ENCODE data around the gene AMACR.

Gene AMACR

DNA sequence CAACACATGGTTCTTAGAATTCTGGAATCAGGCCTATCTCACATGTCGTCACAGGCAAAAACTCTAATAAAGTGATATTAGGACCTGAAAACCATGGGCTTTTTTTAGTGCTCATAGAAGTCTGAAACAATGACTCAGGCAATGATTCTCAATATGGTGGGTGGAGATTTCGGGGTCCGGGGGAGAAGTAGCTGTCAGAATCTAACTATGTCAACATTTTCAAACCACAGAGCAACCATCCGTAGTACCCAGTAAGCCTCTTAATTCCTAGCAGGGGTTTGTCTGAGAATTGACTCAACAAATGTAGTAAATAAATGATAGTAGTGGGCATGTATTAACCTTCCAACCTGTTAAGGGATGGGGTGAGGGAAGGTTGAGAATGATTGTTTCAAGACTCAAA, 2.6 kb downstream of the AMACR start:
- DNase-seq = no peak

DNA sequence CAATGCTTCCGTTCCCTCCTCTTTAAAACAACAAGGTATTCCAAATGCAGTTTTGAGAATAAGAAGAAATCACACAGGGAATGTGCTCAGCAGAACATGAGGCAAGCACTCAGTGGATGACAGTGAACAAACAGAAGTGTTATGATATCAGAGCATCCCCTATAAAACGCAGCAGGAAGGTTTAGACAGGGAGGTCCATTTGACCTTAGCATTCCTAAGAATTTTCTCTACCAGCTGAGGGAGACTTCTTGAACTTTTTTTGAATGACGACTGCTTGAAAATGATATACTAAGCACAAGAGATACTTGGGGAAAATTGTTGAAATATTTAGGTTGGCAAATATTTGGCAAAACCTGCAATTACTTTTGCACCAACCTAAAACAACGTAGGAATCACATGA, 3.9 kb downstream of the AMACR start:
- no peak for DNase-seq

DNA sequence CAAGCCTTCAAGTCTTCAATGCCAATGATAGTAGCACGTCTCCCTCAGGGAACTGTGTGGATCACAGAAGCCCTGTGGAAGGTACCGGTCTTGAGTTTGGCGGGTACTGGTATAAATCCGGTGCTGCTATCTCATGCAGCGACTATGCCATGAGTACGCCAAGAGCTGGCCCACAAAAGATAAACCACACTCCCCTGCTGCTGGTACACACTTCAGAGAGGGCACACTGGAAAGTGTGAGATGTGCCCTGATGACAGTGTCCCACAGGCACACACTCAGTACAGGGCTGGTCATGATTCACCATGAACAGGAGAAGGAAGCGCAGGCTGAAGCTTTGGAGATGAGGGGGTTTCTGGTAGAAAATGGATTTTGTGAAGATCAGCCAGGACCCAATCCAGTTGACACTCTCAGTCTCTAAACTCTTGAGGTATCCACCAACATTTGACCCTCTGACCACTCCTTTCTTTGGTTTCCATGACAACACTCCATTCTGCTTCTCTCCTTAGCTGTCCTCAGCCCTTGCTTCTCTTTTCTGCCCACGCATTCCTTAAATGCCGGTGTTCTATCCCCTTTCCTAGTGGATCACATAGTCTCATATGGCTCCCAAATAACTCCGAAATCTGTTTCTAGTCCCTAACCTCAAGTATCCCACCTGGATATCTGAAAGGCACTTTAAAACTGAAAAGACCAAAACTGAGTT, 5.1 kb downstream of the AMACR start:
- DNase-seq = no peak

DNA sequence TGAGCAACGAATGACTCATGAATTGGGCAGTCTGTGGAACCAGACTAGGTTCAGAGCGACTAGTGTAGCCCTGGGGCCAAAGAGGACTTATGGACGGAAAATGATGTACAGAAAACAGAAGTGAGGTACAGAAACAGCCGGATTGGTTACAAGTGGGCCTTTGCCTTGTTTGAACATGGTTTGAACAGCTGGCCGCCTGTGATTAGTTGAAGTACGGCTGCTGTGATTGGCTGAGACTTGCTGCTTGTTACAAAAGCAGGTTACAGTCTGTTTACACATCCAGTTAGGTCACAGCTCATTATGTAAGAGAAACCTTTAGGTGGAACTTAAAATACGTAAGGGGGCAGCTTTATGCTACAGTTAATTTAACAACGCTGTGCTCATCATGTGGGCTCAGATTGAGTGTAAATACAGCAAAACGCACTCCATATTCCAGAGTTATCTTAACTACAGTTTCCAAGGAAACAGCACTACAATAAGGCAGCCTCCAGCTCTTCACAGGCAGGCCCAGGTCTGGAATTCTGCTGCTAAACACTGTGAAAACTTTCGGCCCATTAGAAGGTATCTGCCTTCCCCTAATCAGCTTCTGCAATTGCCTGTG, 6.5 kb downstream of the AMACR start:
- DNase-seq = no peak

DNA sequence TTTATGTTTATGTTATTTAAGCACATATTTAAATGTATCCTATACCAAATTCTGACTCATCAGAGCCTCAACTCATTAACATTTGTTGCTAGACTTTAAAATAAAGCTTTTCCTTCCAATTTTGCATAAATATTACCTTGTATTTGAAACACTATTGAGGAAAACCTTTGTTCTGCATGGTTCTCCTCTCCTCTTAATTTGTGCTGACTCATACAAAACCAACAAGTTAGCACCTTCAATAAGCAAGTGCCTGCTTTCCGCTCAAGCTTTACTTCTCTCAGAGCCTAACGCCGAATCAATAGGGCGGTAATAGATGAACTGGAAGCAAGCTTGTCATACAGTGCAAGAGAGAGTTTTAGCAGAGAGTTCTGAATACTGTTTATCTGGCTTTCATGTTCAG, 7.9 kb downstream of the AMACR start:
- no peak for DNase-seq

DNA sequence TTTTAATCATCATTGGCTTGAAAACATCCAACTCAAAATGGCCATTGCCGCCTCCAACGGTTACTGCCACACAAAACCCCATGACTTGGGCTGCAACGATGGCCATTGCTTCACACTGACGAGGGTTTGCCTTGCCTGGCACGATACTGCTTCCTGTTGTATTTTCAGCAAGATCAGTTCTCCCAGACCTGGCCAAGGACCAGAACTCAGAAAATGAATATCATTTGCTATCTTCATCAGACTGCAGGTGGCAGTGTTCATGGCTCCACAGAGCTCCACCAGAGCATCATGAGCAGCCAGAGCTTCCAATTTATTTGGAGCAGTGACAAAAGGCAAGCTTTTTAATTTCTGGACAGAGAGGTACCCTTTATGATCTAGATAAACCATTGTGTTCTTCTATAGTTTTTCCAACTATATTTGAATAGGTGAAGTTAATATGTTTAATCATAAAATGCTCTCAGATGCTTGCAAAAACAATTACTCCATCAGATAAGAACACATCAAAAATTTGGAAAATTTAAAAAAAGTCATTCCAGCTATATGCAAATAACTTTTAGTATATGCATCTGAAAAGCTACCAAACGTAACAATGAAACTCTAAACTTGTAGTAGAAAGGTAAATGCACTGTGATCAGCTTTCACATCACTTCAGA, 10.4 kb downstream of the AMACR start:
- peak; percentile 48 for DNase-seq

DNA sequence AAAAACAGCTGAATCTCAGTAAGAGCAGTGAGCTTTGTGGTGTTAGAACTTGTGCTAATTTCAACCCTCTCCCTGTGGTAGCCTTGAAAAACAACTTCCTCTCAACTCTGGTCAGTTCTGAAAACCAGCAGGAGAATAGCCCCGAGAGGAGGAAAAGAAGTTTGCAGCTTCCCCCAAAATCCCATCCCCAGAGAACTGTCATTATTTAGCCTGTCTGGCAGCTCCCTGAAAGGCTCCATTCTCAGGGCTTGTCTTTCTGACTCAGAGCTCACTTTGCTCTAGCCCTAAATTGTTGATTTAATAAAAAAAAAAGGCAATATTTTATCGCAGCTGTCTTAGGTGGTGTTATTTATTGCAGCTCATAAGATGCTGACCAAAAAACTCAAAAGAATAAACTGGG, 12.0 kb downstream of the AMACR start:
- no peak for DNase-seq

DNA sequence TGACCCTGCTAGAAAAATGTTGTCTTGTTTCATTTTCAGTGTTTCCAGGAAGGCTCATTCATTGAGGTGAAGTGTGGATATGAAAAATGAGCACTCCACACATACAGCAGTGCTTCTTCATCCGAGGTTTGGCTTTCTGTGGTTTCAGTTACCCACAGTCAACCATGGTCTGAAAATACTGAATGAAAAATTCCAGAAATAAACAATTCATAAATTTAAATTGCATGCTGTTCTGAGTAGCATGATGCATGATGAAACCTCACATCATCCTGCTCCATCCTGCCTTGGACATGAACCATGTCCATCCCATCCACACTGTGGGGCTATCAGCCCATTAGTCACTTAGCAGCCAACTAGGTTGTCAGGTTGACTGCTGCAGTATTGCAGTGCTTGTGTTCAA, 13.0 kb downstream of the AMACR start:
- no peak for DNase-seq

DNA sequence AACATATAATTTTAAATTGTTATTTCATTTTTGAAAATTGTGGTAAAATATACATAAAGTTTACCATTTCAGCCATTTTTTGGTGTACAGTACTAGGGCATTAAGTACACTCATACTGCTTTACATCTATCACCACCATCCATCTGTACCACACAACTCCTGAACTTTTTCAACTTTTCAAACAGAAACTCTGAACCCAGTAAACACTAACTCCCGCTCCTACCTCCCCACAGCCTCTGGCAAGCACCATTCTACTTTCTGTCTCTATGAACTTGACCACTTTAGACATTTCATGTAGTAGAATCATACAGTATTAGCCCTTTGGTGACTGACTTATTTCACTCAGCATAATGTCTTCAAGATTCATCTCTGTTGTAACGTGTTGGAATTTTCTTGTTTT, 15.0 kb downstream of the AMACR start:
- no peak for DNase-seq

DNA sequence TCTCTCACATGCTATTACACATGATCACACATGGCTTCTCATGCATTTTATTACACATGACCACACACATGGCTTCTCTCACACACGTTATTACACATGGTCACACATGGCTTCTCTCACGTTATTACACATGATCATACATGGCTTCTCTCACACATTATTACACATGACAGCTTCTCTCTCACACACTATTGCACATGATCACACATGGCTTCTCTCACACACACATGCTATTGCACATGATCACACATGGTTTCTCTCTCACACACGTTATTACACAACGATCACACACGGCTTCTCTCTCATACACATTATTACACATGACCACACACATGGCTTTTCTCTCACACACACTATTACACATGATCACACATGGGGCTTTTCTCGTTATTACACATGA, 22.4 kb downstream of the AMACR start:
- no peak for DNase-seq

DNA sequence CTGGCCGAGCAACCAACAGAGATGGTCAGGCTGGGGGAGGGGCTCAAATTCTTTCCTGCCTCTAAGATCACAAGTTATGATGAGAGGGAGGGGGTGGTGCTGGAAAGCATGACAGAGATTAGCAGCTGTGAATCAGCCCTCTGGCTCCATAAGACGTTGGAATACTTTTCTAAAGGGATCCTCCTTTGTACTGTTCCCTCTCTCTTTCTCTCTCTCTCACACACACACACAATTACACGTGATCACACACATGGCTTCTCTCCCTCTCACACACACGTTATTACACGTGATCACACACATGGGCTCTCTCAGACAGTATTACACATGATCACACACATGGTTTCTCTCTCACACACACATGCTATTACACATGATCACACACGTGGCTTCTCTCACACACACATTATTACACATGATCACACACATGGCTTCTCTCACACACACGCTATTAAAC, 23.2 kb downstream of the AMACR start, which contains the start of gene SLC45A2:
TSS of gene SLC45A2 (minus strand) at position 23 of the 454 bp plus-strand sequence. CDS start 110 bp downstream, outside the sequence.
- DNase-seq = no peak

DNA sequence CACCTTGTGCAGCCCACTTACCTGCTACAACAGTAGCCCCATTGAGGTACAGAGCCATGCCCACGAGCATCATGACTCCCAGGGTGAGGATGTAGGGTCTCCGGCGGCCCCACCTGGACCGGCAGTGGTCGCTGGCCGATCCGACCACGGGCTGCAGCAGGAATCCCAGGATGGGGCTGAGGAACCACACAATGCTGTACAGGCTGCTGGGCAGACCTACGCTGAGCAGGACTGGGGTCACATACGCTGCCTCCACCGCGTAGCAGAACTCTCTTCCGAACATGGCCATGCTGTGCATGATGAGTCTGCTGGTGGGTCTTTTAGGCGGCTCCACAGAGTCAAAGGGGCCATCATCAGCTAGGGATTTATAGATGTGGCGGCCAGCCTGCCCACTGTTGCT, 23.7 kb downstream of the AMACR start:
- no peak for DNase-seq

DNA sequence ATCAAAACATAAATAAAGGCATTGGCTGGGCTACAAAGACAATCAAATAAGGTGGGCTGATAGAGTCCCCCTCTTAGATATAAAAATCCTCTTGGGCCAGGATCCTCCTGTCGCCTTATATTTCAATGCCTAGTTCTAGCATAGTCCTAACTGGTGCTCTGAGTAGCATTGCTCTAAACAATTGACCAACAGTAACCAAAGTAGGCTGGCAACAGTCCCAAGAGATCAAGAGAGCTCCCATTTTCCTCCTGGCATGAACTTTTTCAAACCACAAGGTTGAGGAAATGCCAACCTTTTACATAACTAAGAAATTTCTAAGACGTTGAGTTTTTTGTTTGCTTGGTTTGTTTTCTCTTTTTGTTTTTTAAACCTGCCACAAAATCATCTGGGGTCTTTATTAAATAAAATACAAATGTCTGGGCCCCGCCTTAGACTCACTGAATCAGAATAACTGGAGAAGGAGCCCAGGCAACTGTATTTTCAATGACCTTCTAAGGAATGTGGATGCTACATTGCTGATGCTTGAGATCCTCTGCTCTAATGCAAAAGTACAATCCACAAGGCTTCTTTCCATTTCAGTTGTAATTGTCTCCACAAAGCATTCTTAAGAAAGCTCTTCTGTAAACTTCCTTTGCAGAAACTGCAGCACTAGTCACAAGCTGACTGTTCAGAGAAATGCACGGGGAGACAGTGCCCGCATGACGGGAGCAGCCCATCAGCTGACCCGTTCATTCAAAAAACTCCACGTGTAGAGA, 26.3 kb downstream of the AMACR start:
- DNase-seq = no peak

DNA sequence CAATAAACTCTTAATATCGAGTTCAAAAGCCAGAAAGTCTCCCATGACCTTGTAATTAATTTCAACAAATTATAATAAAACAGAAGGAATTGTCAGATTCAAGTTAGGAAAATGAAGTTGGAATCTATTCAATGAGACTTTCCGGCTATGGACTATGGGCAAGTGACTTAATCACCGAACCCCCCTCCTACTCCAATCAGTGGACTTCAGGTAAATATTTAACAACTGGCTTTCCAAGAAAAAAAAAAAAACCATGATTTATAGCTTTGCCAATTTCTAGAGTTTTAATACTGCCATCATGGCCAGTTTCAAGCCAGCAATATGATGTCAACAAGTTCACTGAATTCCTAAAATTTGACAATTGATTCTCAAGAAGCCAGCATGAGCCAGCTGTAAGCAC, 27.8 kb downstream of the AMACR start:
- DNase-seq = no peak

DNA sequence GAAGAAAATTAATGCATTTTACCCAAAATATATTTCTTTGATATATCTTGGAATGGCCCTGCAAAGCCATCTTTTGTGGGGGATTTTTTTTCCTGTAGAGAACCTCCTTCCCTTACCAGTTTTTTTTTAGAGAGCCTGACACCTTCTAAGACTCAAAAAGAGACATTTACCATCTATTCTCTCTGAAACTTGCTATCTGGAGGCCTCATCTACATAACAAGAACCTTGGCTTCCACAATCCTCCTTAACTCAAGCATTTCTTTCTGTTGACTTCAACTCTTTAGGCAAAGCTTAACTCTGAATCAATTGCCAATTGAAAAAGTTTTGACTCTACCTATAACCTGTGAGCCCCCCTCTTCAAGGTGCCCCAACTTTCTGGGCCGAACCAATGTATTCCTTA, 29.5 kb downstream of the AMACR start:
- no peak for DNase-seq

DNA sequence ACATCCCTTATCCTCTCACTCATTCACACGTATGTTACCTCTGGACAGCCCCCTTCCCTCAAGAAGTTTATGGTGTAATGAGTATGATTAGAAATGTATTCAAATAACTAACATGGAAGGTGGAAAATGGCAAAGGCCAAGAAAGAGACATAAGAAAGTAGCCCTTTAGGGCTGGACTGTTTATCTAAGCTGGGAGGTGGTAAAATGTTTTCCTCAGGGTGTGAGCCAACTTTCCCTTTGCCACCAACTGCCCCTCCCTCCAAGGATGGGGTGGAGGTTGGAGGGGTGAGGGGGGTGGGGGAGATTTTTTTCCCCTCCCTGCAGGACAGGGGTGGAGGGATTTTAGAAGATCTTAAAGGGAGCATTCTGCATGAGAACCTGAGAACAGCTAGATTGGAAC, 31.5 kb downstream of the AMACR start:
- DNase-seq = no peak

DNA sequence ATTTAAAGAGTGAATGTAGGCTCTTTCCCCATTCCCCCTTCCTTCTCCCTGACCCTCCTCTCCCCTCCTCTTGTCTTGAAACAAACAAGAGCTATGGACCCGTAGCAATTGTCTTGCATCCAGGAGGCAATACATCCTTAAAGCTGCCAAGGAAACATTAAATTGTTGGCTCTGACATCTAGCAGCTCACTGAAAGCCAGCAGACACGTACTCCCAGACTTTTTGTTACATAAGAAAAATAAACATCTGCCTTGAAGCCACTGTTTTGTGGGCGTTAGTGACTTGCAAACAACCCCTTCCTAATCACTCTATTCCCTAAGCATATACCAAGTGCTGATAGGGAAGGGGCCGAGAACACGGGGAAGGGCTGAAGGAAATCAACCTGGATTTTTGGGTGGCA, 32.0 kb downstream of the AMACR start:
- no peak for DNase-seq

DNA sequence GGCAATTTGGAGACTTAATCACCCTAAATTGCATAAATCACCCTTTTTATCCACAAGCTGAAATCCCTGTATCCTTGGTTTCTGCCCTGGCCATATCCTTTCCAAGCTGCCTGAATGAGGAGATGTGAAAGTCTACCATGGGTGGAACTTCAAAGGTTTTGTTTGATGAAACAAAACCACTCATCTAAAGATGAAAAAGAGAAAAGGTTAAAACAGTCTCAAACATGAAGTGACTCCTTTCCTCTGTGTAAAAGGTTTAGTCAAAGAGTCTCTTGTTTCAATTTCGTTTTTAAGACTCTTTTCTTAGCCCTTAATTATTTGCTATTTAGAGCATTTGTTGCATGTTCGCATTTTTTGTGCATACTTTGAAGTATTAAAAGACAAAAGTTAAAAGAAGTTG, 34.6 kb downstream of the AMACR start:
- no peak for DNase-seq

DNA sequence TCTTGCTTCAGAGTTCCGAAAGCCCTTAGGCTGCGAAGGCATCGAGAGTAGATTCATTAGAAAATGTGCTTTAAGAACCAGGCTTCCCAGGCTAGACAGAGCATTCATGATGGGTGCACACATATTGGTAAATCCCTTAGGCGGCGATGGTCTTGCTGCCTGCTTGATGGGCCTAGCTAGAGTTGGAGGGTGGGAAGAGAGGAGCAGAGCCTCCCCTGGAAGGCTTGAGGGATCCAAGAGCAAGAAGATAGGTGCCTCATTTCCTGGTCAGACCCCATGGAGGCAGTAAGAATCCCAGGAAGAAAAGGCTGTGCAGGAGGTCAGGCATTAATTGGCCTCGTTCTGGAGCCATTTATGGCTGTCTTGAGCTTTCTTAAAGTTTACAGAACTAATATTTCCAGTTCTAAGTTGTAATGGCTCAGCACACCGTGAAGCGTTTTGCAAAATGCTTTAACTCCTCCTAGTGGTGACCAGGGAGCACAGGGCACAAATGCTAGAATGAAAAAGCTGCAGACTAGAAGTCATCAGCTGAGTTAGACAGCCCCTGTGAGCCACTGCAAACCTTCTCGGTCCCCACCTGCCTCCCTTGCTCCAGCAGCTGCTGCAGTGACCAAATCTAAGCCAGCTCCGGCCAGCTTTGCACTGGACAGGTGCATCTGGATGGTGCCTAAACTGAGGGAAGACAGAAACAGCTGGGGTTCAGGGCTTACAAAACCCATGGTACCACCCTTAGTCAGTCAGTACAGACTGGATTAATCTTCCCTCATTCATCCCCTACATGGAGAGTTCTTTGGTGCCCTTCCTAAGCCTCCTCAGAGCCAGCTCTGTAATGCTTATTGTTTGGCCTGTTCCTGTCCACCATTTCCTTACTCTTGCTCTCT, 38.0 kb downstream of the AMACR start:
- peak; percentile 23 for DNase-seq

DNA sequence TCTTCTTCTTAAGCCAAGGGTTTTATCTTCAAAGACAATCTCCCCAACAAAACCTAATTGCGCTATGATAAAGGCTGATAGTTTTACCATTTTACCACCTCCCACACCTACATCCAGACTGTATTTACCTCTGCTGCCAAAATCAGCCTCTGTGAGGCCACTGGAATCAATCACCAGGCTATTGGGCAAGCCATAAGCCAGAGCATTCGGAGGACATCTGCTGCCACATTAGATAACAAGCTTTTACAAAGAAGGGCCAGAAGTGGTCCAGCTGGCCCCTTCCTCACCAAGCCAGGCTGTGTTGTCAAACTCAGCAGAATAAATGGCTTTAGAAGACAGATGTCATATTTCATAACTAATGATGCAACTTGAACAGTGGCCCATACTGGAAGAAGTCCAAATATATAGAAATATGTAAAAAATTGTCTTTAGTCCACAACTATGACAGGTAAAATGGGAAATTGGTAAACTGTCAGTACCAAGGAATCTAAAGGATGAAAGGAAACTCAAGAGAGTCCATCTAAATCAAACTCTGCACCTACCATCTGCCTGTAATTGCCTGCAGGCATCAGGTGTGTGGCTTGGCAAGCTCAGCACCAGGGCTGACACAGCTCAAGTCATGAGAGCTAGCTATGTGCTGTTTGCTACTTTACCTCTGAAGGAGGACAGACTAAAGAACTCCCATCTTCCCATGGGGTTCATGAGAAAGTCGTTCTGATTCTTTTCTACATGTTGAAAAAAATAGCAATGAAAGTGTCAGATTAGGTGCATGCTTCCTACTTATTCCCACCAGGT, 39.4 kb downstream of the AMACR start:
- no peak for DNase-seq

DNA sequence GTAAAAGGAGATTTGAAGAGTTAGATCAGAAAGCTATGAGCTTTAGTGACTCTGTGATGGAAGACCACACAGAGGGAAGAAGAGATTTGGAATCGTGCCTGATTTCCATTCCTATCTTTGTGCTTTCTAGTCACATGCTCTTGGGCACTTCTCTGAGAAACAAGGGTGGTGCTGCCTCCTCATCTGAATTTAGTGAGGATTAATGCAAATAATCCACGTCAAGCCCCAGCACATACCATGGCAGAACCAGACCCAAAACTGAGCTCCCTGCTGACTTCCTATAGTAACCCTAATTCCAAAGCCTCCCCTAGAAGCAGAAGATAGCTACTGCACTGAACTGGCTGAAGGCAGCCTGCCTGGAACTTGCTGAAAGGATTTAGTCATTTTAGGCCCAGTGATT, 41.0 kb downstream of the AMACR start:
- no peak for DNase-seq

Measured in CD4-positive, alpha-beta T cell treated with Interleukin-10 for 1 hour (primary cell).